Fibroblast of villous mesenchyme (primary cell): ENCODE data around the gene ITGB2. TPM values are rescaled to one million over a fixed set of nuclear protein-coding genes. Genes with fewer than 3 reads are reported as not detected.

Experiments
- DNase-seq: peaks from one replicate; pipeline ENCODE4 v3.0.0-alpha.2; 2010; ENCODE audit warnings: low read depth
- H3K4me3 ChIP-seq: 2 replicates; pipeline ENCODE4 v1.5.1; 2011; ENCODE audit warnings: low read depth, mild to moderate bottlenecking, low read length
- CTCF ChIP-seq: IDR thresholded peaks from 2 replicates; pipeline ENCODE4 v1.5.1; 2012; ENCODE audit warnings: low read depth, mild to moderate bottlenecking, low read length; ENCODE audit not compliant: insufficient read depth
- total RNA-seq: library from RNA; depleted of rRNA; stranded (reverse); fragments of >200 nt; gene quantifications from 2 replicates; pipeline ENCODE4 v1.2.3, GENCODE V29; 2012

Gene ITGB2
- total RNA-seq, 1 donor = 0.43 TPM

GRCh38 chr21:44933199-44933917 lies 12.7 kb upstream of the ITGB2 start:
- no peak overlapping the region for H3K4me3 ChIP-seq
- no peak for DNase-seq
- no peak for TF ChIP-seq CTCF

- TF ChIP-seq CTCF = peak; percentile 57
- DNase-seq = no peak
- H3K4me3 ChIP-seq = peak overlapping the region; percentile 46
Measured at GRCh38 chr21:44932408-44933181, 11.9 kb upstream of the ITGB2 start.

- DNase-seq = no peak
- peak overlapping the region; percentile 46 for H3K4me3 ChIP-seq
- TF ChIP-seq CTCF = no peak
Measured at GRCh38 chr21:44931501-44932407, 11.1 kb upstream of the ITGB2 start.

- no peak for TF ChIP-seq CTCF
- DNase-seq = peak; percentile 60
Measured at GRCh38 chr21:44931137-44931500, 10.4 kb upstream of the ITGB2 start.

GRCh38 chr21:44930543-44930981 lies 9.9 kb upstream of the ITGB2 start:
- DNase-seq = no peak
- no peak for TF ChIP-seq CTCF
- no peak overlapping the region for H3K4me3 ChIP-seq

More at GRCh38 chr21:44931137-44931500, 10.4 kb upstream of the ITGB2 start:
- no peak overlapping the region for H3K4me3 ChIP-seq

GRCh38 chr21:44929799-44930542 lies 9.3 kb upstream of the ITGB2 start:
- DNase-seq = no peak
- no peak for TF ChIP-seq CTCF
- no peak overlapping the region for H3K4me3 ChIP-seq
